Hematopoietic multipotent progenitor cell (in vitro differentiated cells): ENCODE data around the gene FASLG. TPM values are rescaled to one million over a fixed set of nuclear protein-coding genes. Genes with fewer than 3 reads are reported as not detected.
"Not testable (repeated sequence)": the region's sequence is repeated elsewhere in the genome, so short reads cannot be mapped to it uniquely, and the experiment has no call there.

Experiments used
- DNase-seq, 3 donors: peaks; one replicate each; pipeline ENCODE4 v3.0.0-alpha.2; 2011 to 2015; ENCODE audit warnings: low read depth in 2 of 3, low spot score in 2 of 3
- total RNA-seq: library from RNA; depleted of rRNA; stranded (reverse); fragments of >200 nt; gene quantifications from one replicate; pipeline ENCODE4 v1.2.3, GENCODE V29; 2012

The FASLG gene, protein sequence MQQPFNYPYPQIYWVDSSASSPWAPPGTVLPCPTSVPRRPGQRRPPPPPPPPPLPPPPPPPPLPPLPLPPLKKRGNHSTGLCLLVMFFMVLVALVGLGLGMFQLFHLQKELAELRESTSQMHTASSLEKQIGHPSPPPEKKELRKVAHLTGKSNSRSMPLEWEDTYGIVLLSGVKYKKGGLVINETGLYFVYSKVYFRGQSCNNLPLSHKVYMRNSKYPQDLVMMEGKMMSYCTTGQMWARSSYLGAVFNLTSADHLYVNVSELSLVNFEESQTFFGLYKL
- not detected for total RNA-seq

DNA sequence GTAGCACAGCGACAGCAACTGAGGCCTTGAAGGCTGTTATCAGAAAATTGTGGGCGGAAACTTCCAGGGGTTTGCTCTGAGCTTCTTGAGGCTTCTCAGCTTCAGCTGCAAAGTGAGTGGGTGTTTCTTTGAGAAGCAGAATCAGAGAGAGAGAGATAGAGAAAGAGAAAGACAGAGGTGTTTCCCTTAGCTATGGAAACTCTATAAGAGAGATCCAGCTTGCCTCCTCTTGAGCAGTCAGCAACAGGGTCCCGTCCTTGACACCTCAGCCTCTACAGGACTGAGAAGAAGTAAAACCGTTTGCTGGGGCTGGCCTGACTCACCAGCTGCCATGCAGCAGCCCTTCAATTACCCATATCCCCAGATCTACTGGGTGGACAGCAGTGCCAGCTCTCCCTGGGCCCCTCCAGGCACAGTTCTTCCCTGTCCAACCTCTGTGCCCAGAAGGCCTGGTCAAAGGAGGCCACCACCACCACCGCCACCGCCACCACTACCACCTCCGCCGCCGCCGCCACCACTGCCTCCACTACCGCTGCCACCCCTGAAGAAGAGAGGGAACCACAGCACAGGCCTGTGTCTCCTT is at the start of gene FASLG:
Gene FASLG (plus strand): TSS at position 233 of the 583 bp plus-strand sequence. CDS start 99 bp downstream, at position 332.
- DNase-seq: no peak

DNA sequence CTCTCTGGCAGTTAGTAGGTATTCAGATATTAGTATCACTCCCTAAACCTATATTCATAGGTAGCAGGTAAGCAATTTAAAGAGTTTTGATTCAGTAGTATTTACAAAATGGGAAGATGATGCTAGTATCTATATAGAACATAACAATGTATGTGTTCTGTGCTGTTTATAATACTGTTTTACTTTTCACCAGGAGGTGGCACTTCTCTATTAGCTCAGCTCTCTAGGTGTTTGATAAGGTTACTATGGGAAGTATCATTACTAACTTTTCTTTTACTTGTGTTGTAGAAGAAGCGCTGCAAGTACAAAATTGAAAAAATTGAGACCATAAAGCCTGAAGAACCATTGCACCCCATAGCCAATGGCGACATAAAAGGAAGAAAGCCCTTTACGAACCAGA is 49.4 kb upstream of the FASLG start:
- peak; percentile 10 to 54 (median 15) for DNase-seq

DNA sequence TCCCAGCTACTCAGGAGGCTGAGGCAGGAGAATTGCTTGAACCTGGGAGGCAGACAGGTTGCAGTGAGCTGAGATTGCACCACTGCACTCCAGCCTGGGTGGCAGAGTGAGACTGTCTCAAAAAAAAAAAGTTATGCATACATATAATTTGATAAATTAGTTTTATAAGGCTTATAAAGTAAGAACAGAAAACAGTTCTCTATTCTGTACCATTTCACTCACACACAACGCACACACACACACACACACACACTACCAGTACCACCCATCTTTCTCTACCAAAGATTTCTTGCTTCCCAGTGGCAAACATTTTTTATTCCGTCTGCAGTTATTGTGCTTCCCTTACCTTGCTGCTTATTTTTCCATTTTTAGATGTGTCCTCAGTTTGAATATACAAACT is 46.4 kb upstream of the FASLG start:
- DNase-seq: no peak

DNA sequence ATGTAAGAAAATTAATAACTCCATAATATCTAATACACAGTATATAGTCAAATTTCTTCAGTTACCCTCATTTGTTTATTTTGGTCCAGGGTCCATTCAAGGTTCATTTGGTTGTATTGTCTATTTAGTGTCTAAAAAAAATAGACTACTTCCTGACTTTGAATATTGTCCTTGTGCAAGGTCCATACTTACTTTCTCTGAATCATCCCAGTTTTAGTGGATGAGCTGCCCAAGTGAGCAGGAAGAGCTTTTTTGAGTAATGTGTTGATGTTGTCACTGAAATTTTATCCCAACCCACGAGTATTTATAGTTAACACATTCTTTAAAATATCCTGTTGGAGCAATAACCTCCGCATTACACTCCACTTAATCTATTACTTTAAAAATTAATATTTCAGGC is 45.6 kb upstream of the FASLG start:
- no peak for DNase-seq

DNA sequence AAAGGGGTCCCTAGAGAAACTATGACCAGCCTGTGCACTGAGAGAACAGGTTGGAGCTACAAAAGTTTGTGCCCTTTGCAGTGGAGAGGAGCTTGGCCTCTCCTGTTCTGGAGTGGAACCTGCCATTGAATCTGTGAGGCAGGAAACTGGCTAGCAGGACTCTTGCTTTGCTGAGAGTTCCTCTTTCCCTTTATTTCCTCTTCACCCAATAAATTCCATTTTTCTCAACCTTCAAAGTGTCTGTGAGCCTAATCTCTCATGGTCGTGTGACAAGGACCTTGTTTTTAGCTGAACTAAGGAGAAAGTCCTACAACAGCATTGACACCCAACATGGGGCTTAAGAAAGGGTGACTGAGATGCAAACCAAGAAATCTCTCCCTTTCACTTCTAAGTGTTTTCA is 42.7 kb upstream of the FASLG start:
- DNase-seq: no peak

DNA sequence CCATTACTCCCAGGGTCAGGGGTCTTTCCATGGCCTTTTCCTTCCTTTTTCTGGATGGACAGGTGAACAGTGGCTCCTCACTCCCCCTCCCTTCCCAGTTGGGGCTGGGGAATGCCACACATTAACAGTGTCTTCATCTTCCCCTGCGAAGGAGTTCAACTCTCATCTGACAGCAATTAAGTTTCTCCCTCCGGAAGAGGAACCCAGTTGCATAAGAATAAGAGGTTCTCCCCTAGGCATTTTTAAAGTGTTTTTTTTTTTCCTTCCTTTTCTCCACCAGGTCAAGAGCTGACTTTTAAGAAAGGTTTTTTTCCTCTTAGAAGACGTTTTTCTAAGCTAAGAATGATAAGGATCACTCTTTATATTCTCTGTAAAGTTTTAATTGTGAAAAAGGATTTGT is 42.3 kb upstream of the FASLG start:
- DNase-seq: no peak

DNA sequence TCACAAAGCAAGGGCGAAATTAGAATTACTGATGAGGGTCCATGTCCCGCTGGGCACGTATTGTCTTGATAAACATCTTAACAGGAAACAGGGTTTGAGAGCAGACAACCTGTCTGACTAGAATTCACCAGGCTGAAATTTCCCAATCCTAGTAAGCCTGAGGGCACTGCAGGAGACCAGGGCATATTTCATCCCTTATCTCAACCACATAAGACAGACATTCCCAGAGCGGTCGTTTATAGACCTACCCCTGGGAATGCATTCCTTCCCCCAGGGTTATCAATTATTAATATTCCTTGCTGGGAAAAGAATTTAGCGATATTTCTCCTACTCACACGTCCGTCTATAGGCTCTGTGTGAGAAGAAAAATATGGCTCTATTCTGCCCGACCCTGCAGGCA is 38.3 kb upstream of the FASLG start:
- not testable (repeated sequence) for DNase-seq

DNA sequence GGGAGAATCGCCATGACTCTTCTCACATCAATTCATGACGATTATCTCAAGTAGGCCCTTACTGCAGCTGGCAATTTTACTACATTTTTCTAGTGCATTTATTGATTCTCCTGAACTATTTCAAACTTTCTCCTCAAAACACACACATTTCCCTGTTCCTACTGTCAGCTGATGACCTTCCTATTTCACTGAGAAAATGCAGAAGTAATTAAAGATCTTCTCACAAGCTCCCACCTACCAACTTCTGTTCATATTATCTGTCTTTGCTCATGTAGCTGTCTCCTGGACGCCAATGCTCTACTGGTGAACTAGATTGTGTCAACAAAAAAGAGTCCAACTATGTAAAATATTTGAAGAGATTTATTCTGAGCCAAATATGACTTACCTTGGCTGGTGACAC is 36.4 kb upstream of the FASLG start:
- no peak for DNase-seq

DNA sequence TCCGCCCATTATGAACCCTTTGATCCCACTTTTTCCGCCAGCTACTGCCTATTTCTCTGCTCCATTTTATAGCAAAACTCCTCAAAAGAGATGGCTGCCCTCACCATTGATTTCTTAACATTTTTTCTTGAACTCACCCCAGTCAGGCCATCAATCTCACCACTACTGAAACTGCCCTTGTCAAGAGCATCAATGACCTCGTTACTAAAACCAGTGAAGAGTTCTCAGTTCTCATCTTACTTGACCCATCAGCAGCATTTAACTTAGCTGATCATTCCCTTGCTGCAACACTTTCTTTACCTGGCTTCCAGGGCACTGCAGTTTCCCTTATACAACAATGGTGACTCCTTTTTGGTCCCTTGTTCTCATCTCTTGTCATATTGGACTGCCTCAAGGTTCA is 35.2 kb upstream of the FASLG start:
- no peak for DNase-seq

DNA sequence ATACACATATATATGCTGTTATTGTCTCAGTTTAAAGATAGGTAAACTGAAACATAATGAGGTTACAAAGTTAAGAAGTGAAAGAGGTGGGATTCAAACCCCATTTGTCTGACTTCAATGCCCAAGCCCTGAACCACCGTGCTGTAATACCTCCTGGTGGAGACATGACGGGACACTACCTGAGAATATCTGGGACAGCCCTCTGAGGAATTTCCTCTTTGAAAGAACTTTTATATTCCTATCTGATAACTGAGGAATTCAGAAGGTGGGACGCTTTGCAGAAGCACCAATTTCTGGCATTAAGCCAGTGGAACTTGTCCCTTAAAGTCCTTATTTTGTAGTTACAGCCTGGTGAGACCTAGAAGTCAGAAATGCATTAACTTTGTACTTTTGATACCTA is 32.1 kb upstream of the FASLG start:
- no peak for DNase-seq

DNA sequence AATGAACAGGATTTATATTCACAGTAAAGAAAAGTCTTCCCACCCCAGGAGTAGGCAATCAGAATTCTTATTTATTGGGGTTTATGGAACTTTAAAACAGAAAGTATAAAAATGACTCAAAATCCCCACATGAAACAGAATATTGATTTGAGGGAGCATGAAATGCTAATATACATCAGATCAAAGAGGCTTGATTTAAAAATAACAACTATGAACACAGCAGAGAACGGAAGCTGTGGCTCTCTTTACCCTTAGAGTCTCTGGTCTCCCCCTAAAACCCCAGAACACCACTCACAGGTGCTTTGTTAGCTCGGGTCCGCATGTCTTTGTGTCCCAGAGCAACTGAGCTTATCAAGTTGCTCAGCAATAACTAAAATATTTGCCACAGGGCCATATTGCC is 31.2 kb upstream of the FASLG start:
- DNase-seq: no peak

DNA sequence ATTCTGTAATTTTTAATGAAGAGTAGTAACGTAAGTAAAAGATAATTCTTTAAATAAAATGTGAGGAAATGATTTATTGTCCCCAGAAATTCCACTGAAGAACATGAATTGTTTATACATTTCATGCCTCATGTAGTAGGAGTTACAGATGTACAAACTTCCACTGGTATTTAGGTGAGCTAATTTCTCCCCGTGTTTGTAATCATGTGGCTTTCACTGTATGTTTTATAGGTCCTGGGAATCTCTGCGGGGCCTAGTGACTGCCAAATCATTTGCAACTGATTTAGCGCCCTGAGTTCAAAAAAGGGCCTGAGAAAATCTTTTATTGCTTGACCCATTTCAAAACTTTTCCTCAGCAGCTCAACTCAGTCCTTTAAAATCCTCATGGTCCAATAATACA is 30.5 kb upstream of the FASLG start:
- no peak for DNase-seq

DNA sequence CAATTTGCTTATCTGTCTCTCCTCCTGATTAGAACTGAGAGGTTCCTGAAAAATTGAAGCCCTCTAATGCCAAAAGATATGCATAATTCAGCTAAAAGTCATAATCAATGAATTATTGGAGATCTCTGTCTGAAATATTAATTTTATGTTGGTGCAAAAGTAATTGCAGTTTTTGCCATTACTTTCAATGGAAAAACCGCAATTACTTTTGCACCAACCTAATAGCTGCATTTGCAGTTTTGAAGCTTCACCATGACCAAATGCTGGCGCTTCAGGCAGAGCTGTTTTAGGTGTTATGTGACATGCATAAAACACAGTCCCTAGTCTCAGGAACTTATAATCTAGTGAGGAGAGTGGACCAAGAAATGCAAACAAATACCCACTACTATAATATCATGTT is 29.7 kb upstream of the FASLG start:
- DNase-seq: no peak

DNA sequence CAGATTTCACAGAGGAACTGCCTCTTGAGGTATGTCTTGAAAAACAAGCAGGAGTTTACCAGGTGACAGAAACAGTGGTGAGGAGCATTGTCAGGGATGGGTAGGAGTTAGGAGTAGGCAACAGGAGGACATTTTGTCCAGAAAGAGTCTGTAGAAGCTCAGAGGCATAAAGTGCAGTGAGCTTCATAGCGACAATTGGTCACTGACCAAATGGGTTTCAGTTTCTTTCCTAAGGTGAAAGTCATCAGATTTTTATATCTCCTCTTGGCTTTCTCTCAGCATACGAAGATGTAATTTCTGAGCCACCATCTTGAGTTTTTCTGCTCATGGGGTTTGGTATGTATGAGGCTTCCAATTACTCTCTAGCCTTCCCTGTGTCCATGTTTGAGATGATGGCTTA is 29.3 kb upstream of the FASLG start:
- DNase-seq: no peak

DNA sequence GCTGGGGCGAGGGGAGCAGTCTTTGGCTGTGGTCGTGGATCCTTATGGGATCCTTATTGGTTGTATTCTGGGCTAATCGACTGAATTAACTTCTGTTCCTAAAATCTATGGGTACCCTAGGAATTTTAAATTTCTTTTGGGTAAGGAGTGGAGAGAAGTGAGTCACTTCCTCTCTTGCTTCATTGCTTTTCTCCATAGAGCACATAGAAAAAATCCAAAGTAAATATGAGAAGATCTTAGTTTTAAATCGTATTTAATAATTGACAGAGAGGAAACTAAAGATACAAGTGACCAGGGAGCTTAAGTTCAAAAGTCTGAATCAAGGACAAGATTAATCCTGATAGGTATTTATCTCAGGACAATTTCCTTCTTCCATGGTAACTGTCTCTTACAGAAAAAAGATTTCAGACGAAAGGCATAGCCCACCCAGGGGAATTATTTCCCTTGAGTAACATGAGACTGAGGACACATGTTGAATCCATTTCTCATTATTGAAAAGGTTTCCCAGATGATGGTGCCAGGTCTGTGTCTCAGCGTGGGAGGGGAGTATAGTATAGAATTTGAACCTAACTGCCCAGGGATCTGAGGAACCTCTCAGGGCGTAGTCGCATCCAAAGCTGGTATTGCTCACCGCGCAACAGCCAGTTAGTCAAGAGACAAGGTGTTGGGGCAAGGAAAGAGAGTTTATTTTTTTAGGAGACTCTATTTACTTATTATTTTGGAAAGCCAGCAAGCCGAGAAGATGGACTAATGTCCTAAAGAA is 28.7 kb upstream of the FASLG start:
- DNase-seq: no peak

DNA sequence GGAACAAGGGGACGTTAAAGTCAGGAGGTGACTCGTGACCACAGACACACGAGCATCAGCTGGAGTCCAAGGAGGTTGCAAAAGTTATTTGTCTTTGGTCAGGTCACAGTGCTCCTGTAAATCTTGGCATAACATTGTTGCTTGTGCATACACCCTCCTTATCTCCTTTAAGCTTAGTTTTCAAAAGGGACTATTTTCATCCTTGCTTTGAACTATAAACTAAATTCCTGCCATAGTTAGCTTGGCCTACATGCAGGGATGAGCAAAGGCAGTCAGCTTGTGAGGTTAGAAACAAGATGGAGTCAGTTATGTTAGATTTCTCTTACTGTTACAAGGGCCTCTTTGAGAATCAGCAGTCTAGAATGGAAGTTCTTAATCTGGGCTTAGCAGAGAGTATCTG is 28.0 kb upstream of the FASLG start:
- DNase-seq: no peak

DNA sequence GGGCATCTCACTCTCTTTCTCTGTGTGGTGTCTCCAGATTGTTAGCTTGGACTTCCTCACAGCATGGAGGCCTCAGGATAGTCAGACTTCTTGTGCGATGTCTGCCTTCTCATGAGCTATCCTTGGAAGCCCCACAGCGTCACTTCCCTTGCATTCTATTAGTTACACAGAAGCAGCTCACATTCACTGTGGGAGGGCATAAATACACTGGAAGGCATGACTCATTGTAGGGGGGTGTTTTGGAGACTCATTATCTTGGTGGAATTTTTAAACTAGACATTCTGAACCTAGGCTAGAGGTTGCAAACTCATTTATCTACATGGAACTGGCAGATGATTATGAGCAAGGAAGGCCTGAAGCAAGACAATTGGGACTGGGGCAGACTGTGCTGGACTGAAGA is 21.4 kb upstream of the FASLG start:
- no peak for DNase-seq

DNA sequence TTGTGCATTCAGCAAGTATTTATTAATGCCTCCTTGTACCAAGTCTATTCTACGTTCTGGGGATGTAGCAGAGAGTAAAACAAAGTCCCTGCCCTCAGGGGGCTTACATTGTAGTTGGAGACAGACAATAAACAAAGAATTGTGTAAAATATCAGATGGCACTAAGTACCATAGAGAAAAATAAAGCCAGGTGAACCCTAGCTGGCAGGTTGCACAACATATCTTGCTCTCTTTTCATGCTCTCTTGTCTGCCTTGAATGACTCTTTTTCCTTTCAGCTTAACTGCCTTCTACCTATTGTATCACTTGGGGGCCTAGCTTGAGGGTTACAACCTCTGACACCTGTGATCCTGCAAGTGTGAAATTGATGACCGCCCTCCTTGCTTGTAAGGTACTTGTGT is 20.7 kb upstream of the FASLG start:
- DNase-seq: no peak

DNA sequence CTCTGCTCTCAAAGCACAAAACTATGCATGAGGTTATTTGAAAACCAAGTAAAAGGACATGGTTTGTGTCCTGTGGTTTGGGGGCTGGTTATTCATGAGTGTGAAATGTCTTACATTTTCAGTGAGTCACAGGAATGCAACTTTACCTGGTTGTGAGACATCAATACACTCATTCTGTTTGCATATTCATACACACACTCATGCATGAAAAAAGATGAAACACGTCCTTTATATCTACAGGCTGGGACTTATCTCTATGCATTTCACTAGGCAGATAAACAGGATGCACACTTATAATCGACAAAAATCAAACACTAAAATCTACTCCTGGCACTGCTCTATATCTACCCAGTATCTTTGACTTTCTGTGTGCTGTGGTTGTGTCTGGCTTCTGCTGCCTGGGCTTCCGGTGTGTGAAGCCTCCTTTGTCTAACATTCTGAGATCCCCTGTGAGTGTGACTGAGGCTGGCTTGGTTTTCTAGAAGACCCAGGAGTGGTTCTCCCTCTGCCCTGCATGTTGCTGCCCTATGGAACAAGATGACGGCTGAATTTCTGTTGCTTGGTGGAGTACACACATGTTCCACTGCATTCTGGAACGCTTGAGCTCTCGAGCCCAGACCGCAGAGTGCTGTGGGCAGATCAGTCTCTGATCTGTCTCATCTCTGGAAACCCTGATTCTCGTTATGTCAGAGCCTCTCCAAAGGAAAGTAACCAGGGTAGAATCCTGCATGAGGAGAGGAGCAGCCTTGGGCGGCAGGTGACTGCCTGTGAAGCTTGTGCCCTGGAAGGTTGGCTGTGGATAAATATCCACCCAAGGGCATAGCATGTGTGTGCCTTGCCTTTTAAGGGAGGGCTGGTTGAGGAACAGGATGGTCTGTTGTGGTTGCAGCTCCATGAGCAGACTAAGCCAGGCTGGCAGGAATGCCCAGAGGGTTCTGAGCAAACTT is 19.7 kb upstream of the FASLG start:
- DNase-seq: peak in 1 of 3 donors; percentile 39

DNA sequence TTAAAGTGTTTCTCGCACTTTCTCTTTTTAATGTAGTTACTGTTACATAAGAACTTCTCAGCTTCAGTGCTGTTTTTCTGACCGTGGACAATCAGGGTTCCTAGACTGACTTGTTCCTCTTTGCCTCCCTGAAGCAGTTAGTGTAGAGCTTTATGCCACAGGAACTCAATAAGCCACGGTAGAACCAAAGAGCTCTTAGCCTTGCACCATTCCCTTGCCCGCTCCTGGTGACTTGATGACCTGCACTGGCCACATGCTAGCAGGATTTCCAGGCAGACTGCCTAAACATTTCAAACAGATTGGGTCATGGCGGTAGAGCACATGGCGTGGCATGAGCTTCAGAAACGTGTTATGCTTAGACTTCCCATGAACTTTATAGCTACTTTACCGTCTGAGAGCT is 18.8 kb upstream of the FASLG start:
- DNase-seq: no peak

DNA sequence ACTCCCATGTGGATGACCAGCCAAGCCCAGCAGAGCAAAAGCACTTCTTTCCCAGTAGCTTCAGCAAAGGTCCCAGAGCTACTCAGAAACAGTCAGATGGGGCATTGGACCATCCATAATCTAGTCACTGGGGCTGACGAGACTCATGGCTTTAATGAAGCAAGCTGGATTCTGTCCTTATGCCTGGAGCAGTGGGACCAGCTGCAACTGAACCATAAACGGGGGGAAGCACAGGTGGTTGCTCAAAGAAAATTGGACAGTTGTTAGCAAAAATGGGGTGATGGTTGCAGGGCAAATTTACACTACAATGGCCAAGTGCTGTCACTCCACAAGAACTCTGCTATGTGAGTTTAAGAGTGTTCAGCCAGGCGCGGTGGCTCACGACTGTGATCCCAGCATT is 17.4 kb upstream of the FASLG start:
- no peak for DNase-seq
